Astrocyte (in vitro differentiated cells and primary cell): ENCODE results near the gene TNFRSF13B. TPM values are rescaled to one million over a fixed set of nuclear protein-coding genes. Genes with fewer than 3 reads are reported as not detected.

ENCODE experiments used
- DNase-seq: peaks from one replicate; pipeline ENCODE4 v3.0.0-alpha.2; 2010; ENCODE audit warnings: low read depth
- FAIRE-seq: peaks from 2 replicates; lab custom pipeline; 2011; peaks lifted over from hg19 to GRCh38; lab: Jason Lieb, UNC
- H2AFZ ChIP-seq: 2 replicates; pipeline ENCODE4 v1.6.0; 2012; ENCODE audit warnings: low read depth, low read length, inconsistent platforms
- H3K27ac ChIP-seq: 2 replicates; pipeline ENCODE4 v1.5.1; 2011; ENCODE audit warnings: low read depth, low read length, inconsistent platforms
- H3K27me3 ChIP-seq: 2 replicates; pipeline ENCODE4 v1.6.0; 2011; ENCODE audit warnings: low read length, inconsistent platforms; ENCODE audit not compliant: insufficient read depth
- H3K36me3 ChIP-seq: 2 replicates; pipeline ENCODE4 v1.5.1; 2011; ENCODE audit warnings: low read length, inconsistent platforms; ENCODE audit not compliant: insufficient read depth
- H3K4me1 ChIP-seq: 2 replicates; pipeline ENCODE4 v1.5.1; 2011; ENCODE audit warnings: low read length, inconsistent platforms; ENCODE audit not compliant: insufficient read depth
- H3K4me2 ChIP-seq: 2 replicates; pipeline ENCODE4 v1.6.0; 2012; ENCODE audit warnings: low read length, inconsistent platforms
- H3K4me3 ChIP-seq: 2 replicates; pipeline ENCODE4 v1.5.1; 2011; ENCODE audit warnings: low read depth, mild to moderate bottlenecking, low read length, inconsistent platforms; ENCODE audit not compliant: insufficient read depth
- H3K79me2 ChIP-seq: 2 replicates; pipeline ENCODE4 v1.6.0; 2012; ENCODE audit warnings: mild to moderate bottlenecking, low read length, inconsistent platforms; ENCODE audit not compliant: insufficient read depth
- H3K9ac ChIP-seq: 2 replicates; pipeline ENCODE4 v1.6.0; 2012; ENCODE audit warnings: mild to moderate bottlenecking, low read length, inconsistent platforms
- H3K9me3 ChIP-seq: 2 replicates; pipeline ENCODE4 v1.5.1; 2012; ENCODE audit warnings: low read depth, mild to moderate bottlenecking, low read length, inconsistent platforms; ENCODE audit not compliant: insufficient read depth
- H4K20me1 ChIP-seq: 2 replicates; pipeline ENCODE4 v1.6.0; 2012; ENCODE audit warnings: low read length, inconsistent platforms; ENCODE audit not compliant: insufficient read depth
- H3K27ac Mint-ChIP-seq: one replicate; pipeline ENCODE4 v1.8.0; 2021; ENCODE audit warnings: mild to moderate bottlenecking, mixed read lengths; ENCODE audit not compliant: unreplicated experiment
- H3K27me3 Mint-ChIP-seq: one replicate; pipeline ENCODE4 v1.8.0; 2021; ENCODE audit warnings: low read depth, mixed read lengths; ENCODE audit not compliant: unreplicated experiment
- H3K36me3 Mint-ChIP-seq: one replicate; pipeline ENCODE4 v1.8.0; 2021; ENCODE audit warnings: low read depth, mixed read lengths; ENCODE audit not compliant: unreplicated experiment
- H3K4me1 Mint-ChIP-seq: one replicate; pipeline ENCODE4 v1.8.0; 2021; ENCODE audit warnings: low read depth, mixed read lengths; ENCODE audit not compliant: unreplicated experiment
- H3K4me3 Mint-ChIP-seq: one replicate; pipeline ENCODE4 v1.8.0; 2021; ENCODE audit warnings: mild to moderate bottlenecking, moderate library complexity, mixed read lengths; ENCODE audit not compliant: unreplicated experiment
- H3K9me3 Mint-ChIP-seq: one replicate; pipeline ENCODE4 v1.8.0; 2021; ENCODE audit warnings: mild to moderate bottlenecking, mixed read lengths; ENCODE audit not compliant: unreplicated experiment
- CTCF ChIP-seq: IDR thresholded peaks from 2 replicates; pipeline ENCODE4 v1.5.1; 2011; ENCODE audit warnings: low read depth, mild to moderate bottlenecking, inconsistent platforms, low read length, moderate library complexity; ENCODE audit not compliant: insufficient read depth
- EZH2 ChIP-seq: IDR thresholded peaks from 2 replicates; pipeline ENCODE4 v1.6.1; 2012; ENCODE audit warnings: mild to moderate bottlenecking, low read length, inconsistent platforms; ENCODE audit not compliant: insufficient read depth
- total RNA-seq: library from RNA; stranded (reverse); gene quantifications from 2 replicates; pipeline ENCODE4 v1.2.1, GENCODE V29; 2021

TNFRSF13B gene
- total RNA-seq, 1 donor from 2014 or later, result not detected

DNA sequence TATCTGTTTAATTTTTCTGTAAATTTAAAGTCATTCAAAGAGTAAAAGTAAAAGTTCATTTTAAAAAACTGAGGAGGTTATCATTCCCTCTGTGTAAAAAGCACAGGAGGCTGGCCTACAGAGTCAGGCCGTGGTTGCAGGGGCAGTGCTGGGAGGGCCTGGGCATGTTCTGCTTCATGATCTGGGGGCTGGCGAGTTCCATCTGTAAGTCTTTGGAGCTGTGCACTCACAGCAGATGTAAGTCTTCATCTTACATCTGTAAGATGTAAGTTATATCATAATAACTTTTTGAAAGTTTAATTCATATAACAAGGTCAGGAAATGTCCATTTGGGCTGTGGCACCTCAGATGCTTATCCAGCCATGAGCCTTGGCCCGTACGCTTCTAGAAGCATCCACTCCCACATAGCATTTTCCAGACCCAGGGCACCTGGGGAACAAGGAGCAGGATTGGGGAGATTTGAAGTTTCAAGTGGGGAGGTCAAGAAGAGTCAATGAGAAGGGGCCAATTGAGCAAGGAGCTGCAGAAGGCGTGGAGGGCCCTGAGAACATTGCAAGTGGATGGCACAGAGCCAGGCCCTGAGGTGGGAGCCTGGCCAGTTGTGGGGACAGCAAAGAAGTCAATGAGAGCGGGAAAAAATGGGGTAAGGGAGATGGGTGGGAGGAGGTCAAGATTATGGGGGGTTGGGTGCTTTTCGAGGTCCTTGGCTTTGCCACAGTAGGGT lies 54.1 kb downstream of the TNFRSF13B start:
- H3K36me3 Mint-ChIP-seq, result no peaks in the 10 kb centered on the region
- H3K27ac Mint-ChIP-seq, result no peak overlapping the region
- Histone ChIP-seq H3K79me2 (no peaks in the 10 kb centered on the region), H4K20me1 (no peaks in the 10 kb centered on the region), H3K9me3 (no peaks in the 10 kb centered on the region), H3K27me3 (peaks cover 2% of the 10 kb centered on the region), H3K4me1 (no peaks in the 10 kb centered on the region), H3K4me3 (no peak overlapping the region), H3K36me3 (no peaks in the 10 kb centered on the region), H3K27ac (no peak overlapping the region), H2AFZ (no peak overlapping the region), H3K9ac (no peak overlapping the region), H3K4me2 (no peak overlapping the region)
- FAIRE-seq (no peak), DNase-seq (no peak)
- peaks cover 3% of the 10 kb centered on the region for H3K27me3 Mint-ChIP-seq
- TF ChIP-seq EZH2 (no peak), CTCF (no peak)
- H3K9me3 Mint-ChIP-seq, result no peaks in the 10 kb centered on the region
- peaks cover 2% of the 10 kb centered on the region for H3K4me1 Mint-ChIP-seq
- H3K4me3 Mint-ChIP-seq, result no peak overlapping the region

GRCh38 chr17:16916557-16916920 lies 55.4 kb downstream of the TNFRSF13B start:
- FAIRE-seq, result no peak

More at GRCh38 chr17:16916557-16916920, 55.4 kb downstream of the TNFRSF13B start:
- no peak for DNase-seq
- H3K9me3 ChIP-seq, result no peaks in the 10 kb centered on the region
- peaks cover 2% of the 10 kb centered on the region for H3K27me3 ChIP-seq
- H3K4me1 Mint-ChIP-seq, result peaks cover 2% of the 10 kb centered on the region
- H3K9ac ChIP-seq, result no peak overlapping the region
- H3K4me2 ChIP-seq, result no peak overlapping the region
- no peaks in the 10 kb centered on the region for H4K20me1 ChIP-seq
- no peak overlapping the region for H3K27ac ChIP-seq
- H3K79me2 ChIP-seq, result no peaks in the 10 kb centered on the region
- TF ChIP-seq EZH2, result no peak
- TF ChIP-seq CTCF, result no peak
- H3K9me3 Mint-ChIP-seq, result no peaks in the 10 kb centered on the region
- no peak overlapping the region for H3K4me3 Mint-ChIP-seq
- no peak overlapping the region for H3K27ac Mint-ChIP-seq
- H3K4me3 ChIP-seq, result no peak overlapping the region
- peaks cover 3% of the 10 kb centered on the region for H3K27me3 Mint-ChIP-seq
- H2AFZ ChIP-seq, result no peak overlapping the region
- no peaks in the 10 kb centered on the region for H3K36me3 ChIP-seq
- no peaks in the 10 kb centered on the region for H3K36me3 Mint-ChIP-seq
- H3K4me1 ChIP-seq, result no peaks in the 10 kb centered on the region
